Esophagus squamous epithelium (tissue), 4 donors: Measurements from ENCODE around the gene CLTC.

Experiments used
- CTCF ChIP-seq, 6 experiments: fragments of 450-650 bp in 4 of 6; fragments of 200-600 bp in 2 of 6; sonication (generic) in 2 of 6; IDR thresholded peaks; one replicate each; pipeline ENCODE4 v1.5.1; 2016 to 2019; ENCODE audit warnings: antibody characterized with exemption in 6 of 6, mild to moderate bottlenecking in 4 of 6, moderate library complexity in 4 of 6
- POLR2A ChIP-seq, 4 donors: fragments of 450-650 bp; IDR thresholded peaks; one replicate each; pipeline ENCODE4 v1.6.1; 2017; ENCODE audit warnings: antibody characterized with exemption in 4 of 4, mild to moderate bottlenecking in 4 of 4, moderate library complexity in 3 of 4

- TF ChIP-seq CTCF (IDR thresholded peaks at IDR 0.05), result no peak
- TF ChIP-seq POLR2A (IDR thresholded peaks at IDR 0.05), result no peak
Observed at GRCh38 chr17:59676716-59677115, 57.0 kb downstream of the CLTC start.
